Lower leg skin (tissue), 3 donors: ENCODE data around the gene RNF5.

ENCODE experiments used
- CTCF ChIP-seq, 3 donors: fragments of 450-650 bp; IDR thresholded peaks; one replicate each; pipeline ENCODE4 v1.5.1; 2016; ENCODE audit warnings: antibody characterized with exemption in 3 of 3, mild to moderate bottlenecking in 3 of 3, moderate library complexity in 2 of 3
- POLR2A ChIP-seq, 2 donors: fragments of 450-650 bp; IDR thresholded peaks; one replicate each; pipeline ENCODE4 v1.6.1; 2016 to 2017; ENCODE audit warnings: antibody characterized with exemption in 2 of 2, mild to moderate bottlenecking in 1 of 2, moderate library complexity in 1 of 2

- TF ChIP-seq CTCF (IDR thresholded peaks at IDR 0.05) (no peak), POLR2A (IDR thresholded peaks at IDR 0.05) (no peak)
These were observed 14.4 kb downstream of the RNF5 start, which contains the start of gene GPSM3 for GRCh38 chr6:32192608-32193039.
